AG09319 (cell line): ENCODE data around the gene TP53I3.

Experiments used
- DNase-seq: peaks from one replicate; pipeline ENCODE4 v3.0.0-alpha.2; 2010; ENCODE audit warnings: low read depth; ENCODE audit errors: extremely low read depth
- TF ChIP-seq, protein P1 (sequence below): IDR thresholded peaks from 2 replicates; pipeline ENCODE4 v1.5.1; 2011; ENCODE audit warnings: low read depth, mild to moderate bottlenecking, inconsistent platforms, low read length, moderate library complexity

The TP53I3 gene

GRCh38 chr2:24084386-24085199 is at the start of gene TP53I3:
TP53I3 (minus strand) TSS chr2:24084834; CDS start chr2:24084326, 508 bp downstream.
- DNase-seq, result peak; percentile 75
- TF ChIP-seq, protein P1, sequence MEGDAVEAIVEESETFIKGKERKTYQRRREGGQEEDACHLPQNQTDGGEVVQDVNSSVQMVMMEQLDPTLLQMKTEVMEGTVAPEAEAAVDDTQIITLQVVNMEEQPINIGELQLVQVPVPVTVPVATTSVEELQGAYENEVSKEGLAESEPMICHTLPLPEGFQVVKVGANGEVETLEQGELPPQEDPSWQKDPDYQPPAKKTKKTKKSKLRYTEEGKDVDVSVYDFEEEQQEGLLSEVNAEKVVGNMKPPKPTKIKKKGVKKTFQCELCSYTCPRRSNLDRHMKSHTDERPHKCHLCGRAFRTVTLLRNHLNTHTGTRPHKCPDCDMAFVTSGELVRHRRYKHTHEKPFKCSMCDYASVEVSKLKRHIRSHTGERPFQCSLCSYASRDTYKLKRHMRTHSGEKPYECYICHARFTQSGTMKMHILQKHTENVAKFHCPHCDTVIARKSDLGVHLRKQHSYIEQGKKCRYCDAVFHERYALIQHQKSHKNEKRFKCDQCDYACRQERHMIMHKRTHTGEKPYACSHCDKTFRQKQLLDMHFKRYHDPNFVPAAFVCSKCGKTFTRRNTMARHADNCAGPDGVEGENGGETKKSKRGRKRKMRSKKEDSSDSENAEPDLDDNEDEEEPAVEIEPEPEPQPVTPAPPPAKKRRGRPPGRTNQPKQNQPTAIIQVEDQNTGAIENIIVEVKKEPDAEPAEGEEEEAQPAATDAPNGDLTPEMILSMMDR, result peak; percentile 39

GRCh38 chr2:24132543-24132942 is 47.9 kb upstream of the TP53I3 start:
- no peak for DNase-seq
- TF ChIP-seq, protein P1, result no peak

GRCh38 chr2:24125956-24126355 is 41.3 kb upstream of the TP53I3 start:
- TF ChIP-seq, protein P1, result no peak
- no peak for DNase-seq

GRCh38 chr2:24123922-24124580 is 39.4 kb upstream of the TP53I3 start:
- TF ChIP-seq, protein P1, result no peak
- DNase-seq, result no peak

- TF ChIP-seq, protein P1, result no peak
- DNase-seq, result peak; percentile 56
Measured at GRCh38 chr2:24123195-24123921, 38.7 kb upstream of the TP53I3 start, which contains the start of the genes FAM228B and PFN4. FAM228B (plus strand) TSS chr2:24123469; CDS start chr2:24124362, 893 bp downstream. PFN4 (minus strand) TSS chr2:24123334; CDS start chr2:24122535, 799 bp downstream.

GRCh38 chr2:24122366-24123194 is 37.9 kb upstream of the TP53I3 start:
- no peak for DNase-seq
- TF ChIP-seq, protein P1, result no peak
